ENCODE results near the gene GGCT.
"Not testable (repeated sequence)": the region's sequence is repeated elsewhere in the genome, so short reads cannot be mapped to it uniquely, and the experiment has no call there.

GGCT gene, protein sequence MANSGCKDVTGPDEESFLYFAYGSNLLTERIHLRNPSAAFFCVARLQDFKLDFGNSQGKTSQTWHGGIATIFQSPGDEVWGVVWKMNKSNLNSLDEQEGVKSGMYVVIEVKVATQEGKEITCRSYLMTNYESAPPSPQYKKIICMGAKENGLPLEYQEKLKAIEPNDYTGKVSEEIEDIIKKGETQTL

DNA sequence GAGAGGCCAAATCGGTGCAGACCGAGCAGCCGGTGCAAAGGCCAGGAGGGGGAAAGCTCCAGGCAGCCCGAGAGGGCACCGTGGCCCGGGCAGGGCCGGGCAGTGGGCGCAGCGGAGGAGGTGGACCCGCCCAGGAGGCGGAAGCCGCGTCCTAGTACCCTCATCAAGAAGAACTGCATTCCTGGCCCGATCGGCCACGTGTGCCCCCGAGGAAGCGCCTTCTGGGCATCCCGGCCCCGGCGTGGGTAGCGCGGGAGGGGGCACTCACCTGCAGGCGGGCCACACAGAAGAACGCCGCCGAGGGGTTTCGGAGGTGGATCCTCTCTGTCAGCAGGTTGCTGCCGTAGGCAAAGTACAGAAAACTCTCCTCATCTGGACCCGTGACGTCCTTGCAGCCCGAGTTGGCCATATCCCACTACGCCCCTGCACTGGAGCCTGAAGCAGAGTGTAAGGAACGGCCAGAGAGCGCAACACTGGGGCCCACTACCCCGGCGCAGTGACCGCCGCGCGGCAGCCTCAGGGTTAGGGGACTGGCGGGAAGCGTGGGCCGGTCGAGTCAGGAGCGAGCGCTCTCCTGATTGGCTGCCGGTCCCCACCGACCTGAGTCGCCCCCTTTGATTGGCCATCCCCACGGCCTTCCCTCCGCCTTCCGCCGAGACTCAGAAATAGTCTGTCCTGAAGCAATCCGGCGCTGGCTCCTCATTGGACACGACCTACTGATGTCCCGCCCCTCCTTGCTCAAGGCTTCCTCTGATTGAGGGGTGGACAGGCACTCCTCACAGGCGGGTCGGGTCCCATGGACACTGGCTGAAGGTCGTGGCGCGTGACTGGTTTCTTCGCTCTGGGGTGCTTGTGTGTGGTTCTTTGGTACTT is at the start of gene GGCT:
TSS of gene GGCT (minus strand) at position 529 of the 873 bp plus-strand sequence. CDS start at position 409, 120 bp downstream.
- peak; percentile 99 for DNase-seq

DNA sequence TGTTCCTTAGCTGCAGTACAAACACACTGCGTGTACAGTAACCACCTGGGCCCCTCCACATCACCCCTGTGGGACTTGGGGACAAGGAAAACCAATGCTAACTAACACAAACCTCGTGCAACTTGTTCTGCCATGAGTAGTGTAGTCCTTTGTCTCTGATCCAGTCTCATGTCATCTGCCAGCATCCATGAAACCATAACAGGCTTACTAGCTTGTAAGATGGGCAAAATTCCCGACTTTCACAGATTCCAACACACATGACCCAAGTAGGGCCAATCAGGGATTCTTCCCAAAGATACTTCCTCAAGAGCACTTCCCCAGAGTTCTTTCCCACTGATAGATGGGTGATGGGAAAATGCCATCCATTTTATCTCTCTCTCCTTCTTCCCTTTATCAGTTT is 48.9 kb upstream of the GGCT start:
- DNase-seq, result no peak

DNA sequence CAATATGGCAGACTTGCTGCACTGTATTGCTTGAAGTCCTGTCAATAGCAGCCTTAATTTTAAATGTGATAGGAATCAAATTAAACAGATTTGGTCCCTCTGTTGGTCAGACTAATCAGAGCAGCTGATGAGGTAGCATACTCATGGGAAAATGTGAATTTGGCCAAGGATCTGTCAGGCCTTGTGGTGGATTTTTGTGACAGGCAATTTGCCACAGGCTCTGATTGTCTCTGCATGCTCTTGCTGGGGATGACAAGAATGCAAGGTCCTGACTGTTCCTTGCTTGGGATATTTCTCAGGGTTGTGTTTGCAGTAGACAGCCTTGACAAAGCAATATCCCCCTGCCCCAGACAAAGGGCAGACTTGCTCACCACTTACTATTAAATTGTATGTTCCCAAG is 48.5 kb upstream of the GGCT start:
- no peak for DNase-seq

DNA sequence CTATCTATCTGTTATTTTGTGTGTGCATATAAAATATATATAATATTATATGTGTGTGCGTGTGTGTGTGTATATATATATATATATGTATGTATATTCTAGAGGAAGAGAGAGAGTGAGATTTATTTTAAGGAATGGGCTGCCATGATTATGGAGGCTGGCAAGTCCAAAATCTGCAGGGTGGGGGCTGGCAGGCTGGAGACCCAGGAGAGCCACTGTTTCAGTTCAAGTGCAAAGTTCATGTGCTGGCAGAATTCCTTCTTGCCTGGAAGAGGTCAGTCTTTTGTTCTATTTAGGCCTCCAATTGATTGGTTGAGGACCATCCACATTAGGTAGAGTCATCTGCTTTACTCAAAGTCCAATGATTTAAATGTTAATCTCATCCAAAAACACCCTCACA is 47.7 kb upstream of the GGCT start:
- no peak for DNase-seq

DNA sequence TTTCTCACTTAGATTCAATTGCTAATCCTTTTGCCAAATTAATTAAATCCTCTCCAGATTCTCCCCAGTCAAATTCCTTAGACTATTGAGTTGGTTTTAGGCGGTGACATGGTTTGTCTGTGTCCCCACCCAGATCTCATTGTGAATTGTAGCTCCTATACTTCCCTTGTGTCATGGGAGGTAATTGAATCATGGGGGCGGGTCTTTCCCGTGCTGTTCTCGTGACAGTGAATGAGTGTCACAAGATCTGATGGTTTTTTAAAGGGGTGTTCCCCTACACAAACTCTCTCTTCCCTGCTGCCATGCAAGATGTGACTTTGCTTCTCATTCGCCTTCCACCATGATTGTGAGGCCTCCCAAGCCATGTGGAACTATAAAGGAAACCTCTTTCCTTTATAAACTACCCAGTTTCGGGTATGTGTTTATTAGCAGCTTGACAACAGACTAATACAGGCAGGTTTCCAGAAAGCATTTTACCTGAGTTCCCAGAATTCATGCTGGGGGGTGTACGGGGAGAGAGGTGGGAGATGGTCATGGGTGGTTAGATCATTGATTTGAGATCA is 45.4 kb upstream of the GGCT start:
- no peak for DNase-seq

DNA sequence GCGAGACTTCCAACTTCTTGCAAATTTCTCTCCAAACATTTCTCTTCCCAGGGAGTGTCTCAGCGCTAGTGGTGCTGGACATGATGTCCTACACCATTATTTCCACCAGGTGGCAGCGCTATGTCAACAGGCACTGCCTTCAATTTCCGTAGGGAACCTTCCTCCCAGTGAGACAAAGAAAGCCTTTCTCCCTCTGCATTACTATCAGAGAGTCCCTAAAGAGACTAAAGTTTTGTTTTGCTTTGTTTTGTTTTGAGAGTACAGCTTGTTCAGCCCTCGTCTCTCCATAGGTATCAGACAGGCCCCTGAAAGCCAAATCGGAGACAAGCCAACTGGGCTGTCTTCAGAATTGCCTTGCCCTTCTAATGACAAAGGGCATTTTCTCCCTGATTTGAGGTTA is 44.2 kb upstream of the GGCT start:
- peak; percentile 44 for DNase-seq

DNA sequence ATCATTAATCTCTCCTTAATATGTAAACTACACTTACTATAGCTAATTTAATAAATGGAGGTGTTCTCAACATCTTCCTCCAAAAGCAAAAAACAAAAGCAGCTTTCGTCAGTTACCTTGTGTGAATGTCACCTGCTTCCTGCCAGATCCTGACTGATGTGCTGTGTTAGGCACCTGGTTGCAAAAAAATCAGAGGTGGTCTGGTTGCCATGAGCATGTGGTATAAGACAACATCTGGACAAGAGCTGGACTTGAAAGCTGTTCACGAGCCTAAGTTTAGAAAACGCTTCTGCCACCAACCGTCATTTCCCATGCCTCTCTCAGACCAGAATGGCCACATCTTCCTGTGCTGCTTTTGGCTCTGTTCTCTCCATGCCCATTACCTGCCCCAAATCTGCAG is 42.0 kb upstream of the GGCT start:
- no peak for DNase-seq

DNA sequence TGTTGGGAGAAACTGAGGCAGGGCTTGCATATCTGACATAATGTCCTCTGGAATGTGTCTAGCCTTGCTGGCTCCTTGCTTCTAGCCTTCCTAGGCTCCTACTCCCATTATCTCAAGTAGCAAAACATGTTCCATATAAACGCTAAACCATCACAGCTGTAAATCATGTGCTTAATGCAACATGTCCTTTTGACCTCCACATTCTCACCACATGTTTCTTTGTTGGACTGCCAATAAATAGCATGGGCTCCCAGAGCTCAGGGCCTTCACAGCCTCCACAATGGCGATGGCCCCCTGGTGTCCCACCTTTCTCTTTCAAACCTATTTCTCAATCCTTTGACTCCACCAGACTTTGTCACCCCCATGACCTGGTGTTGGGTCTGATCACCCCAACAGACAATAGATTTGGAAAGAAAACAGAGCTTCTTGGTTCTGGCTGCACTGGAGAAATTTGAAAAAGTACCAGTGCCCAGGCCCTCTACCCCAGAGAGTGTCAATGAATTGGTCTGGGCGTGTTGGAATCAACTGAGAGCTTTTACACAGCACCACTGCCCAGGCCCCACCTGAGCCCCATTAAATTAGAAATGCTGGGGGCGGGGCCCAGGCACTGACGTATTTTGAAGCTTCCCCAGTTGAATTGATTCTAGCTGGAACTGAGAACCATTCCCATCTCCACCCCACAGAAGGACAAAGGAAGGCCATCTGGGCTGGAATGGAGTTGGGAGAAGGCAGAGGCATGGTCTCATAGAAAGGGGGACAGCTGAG is 41.3 kb upstream of the GGCT start:
- no peak for DNase-seq

DNA sequence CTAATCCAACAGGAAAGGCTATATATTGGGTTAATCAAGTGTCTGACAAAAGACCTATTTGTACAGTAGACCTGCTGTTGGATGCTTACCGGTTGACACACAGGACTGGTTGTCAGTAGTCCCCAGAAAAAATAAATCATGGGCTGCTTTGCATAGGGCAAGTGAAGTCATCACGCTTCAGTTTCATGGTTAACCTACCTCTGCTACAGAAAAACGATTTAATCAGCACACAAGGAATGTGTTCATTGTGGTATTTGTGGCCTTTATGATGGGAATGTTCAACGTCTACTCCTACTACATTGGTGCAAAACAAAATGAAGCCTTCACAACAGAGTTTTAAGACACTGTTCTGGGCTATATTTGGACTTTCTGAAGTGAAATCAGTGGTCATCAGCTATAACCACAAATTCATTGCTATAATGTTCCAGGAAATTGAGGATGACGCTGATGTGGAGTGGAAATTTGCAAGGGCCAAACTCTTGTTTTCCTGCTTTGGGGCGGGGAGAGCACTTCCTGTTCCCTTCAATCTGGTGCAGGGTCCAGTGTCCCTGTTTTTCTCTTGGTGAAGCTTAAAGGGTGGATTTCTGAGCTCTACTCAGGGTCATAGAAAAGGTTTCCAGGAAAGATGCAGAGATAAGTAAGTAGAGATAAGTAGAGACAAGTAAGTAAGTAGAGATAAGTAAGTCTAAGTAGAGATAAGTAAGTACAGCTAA is 39.3 kb upstream of the GGCT start:
- DNase-seq, result no peak

DNA sequence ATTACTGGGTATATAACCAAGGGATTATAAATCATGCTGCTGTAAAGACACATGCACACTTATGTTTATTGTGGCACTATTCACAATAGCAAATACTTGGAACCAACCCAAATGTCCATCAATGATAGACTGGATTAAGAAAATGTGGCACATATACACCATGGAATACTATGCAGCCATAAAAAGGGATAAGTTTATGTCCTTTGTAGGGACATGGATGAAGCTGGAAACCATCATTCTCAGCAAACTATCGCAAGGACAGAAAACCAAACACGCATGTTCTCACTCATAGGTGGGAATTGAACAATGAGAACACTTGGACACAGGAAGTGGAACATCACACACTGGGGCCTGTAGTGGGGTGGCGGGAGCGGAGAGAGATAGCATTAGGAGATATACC is 38.5 kb upstream of the GGCT start:
- DNase-seq, result not testable (repeated sequence)

DNA sequence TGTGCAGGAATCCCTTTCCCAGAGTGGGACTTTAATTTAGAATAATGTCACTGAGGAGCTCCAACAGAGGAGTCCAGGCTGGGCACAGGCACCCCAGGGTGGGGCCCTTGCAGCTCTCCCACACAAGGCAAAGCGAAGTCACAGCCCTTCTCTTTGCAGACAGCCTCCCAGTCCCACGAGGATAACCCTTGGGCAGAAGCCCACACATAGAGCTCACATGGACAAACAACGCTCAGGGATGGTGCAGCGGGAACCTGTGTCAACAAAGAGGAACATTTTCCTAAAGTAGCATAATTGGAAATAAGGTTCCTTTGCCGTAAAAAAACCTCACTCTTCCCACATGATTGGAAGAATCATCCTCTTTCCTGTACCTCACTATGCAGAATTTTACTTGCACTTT is 29.3 kb upstream of the GGCT start:
- no peak for DNase-seq

DNA sequence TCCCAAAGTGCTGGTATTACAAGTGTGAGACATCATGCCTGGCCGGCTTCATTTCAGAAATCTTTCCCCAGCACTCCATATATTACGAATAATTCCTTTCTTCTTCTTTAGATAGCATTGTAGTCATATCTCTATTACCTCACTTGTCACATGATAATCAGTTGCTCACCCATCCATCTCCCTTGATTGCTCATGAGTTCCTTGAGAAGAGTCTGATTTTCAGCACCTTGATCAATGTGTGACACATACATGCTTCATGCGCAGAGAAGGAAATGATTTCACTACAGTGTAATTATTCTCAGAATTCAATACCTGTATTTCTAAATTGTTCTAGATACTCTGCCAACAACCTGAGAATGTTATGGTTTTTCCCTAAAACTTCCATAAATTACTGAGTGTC is 26.7 kb upstream of the GGCT start:
- no peak for DNase-seq

DNA sequence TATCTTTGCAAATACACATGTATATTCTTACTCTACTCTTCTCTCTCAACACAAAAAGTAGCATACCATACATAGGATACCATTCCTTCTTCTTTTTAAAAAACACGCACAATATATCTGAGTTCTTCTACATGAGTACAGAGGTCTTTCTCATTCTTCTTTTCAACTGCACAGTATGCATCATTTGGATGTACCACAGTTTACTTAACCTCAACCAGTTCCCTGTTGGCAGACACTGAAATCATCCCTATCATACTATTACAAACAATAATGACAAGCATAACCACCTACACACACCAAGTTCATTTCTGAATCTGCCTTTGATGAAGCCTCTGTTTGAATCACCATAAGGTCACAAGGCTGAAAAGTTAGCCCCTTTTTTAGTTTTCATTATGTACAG is 25.7 kb upstream of the GGCT start:
- DNase-seq, result no peak

DNA sequence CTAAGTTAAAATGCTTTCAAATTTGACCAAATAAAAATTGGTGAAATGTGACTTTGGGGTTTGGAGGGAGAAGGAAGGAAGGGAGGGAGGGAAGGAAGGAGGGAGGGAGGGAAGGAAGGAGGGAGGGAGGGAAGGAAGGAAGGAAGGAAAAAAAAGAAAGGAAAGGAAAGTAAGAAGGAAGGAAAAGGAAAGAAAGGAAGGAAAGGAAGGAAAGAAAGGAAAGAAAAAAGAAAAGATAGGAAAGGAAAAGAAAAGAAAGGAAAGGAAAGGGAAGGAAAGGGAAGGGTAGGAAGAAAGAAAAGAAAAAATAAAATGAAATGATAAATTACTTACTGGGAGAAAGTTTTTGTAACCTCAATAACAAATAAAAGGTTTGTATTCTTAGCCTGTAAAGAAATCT is 24.1 kb upstream of the GGCT start:
- DNase-seq, result no peak

DNA sequence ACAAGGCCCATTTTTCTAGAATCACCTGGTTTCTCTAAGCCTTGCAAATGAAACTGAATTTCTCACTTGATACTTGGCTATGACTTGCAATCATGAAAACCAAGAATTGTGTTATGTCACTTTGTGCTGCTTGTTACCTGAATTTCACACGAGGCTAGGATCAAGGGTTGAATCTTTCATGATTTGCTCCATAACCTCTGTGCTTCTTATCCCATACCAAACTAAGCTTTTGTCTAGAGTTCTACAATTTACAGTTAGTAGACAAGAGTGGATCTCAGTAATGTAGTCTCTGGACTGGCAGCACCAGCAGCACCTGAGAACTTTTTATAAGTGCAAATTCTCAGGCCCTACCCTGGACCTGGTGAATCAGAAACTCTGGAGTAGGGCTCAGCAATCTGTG is 22.7 kb upstream of the GGCT start:
- not testable (repeated sequence) for DNase-seq

DNA sequence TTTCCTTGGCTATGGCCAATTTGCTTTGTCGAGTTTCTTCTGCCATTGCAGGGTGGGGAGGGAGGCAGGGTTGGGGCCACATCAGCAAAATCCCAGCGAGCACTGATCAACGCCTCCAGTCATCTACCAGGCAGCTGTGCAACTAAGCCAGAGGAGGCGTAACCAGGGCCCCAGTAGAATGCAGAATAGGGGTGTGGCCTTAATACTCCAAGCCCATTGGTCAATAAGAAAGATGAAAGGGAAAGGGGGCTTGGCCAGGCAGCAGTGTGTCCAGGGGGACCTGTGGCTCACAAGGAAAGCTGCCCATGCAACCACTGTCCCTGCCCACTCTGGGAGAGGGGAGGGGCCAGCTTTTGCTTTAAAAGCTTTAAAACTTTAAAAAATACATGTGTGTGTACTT is 21.5 kb upstream of the GGCT start:
- no peak for DNase-seq

DNA sequence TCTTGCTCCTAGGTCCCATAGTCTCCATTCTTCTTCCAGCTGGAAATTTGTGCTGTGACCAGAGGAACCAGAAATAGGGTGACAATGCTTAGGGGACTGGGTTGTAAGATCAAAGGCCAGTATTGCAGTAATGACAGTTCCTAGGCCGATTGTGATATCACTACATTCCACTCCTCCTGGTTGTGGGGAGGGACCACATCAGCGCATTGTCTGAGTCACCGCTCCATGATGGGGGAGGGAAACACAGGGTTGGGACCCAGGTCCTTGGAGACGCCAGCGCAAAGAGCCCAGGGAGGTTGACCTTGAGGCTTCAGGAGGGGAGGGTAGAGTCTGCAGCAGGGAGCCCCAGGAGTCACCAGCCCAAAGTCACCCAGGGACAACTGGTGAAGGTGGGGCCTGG is 20.8 kb upstream of the GGCT start:
- no peak for DNase-seq

DNA sequence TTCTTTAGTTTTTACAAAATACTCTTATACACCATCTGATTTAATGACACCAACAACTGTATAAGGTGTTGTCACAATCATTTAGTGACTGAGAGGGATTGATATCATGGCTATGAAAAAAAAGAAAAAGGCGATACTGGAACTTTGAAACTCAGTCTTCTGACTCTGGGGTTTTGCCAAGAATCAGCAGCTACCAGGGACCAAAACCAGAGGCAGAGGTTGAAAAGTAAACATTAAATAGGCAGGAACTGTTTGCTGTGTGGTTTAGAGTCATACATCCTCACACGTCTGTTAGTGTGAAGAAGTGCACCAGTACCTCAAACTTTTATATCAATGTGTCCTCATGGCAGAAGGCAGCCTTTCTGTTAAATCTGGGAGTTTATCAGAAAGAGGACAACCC is 19.9 kb upstream of the GGCT start:
- no peak for DNase-seq

DNA sequence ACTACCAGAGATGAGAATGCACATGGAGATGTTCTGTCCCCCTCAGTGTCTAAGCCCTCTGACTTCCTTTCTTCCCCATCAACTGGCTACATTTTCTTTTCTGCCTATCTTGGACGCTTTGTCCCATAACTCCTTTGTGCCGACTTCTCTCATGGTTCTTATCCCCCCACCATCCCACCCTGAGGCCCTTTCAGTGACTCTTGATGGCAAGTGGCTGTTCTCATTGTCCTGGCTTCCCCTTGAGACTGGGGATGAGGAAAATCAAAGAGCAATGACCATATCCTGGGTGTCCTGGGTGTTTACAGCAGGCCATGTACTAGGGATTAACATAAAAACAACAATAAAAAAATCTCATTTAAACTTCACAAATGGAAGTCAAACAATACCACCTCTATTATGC is 18.8 kb upstream of the GGCT start:
- no peak for DNase-seq

DNA sequence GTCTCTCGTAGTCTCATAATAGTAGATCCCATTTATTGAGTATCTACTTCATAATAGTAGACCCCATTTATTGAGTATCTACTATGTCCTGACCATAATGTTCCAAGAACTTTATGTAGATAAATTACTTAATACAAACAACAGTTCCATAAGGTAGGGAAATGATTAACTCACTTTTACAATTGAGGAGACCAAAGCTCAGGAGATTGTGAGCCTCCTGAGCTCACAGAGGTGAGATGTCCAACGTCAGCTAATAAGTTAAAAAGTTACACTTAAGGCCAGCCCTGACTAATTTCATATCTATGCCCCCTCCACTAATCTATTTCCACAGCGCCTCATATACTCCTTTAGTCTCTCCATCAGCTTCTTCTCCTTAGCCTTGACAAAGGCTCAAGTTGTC is 17.5 kb upstream of the GGCT start:
- DNase-seq, result no peak

DNA sequence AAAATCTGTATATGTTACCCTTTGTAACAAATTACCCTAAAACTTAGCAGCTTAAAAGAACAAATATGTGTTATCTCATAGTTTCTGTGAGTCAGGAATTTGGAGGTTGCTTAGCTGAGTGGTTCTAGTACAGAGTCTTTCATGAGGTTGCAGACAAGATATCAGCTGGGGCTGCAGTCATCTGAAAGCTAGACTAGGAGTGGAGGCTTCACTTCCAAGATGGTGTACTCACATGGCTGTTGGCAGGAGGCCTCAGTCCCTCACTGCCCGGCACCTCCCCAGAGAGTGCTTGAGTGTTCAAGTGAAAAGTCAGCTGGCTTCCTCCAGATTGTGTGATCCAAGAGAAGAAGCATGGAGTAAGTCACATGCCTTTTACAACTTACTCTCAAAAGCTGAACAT is 16.9 kb upstream of the GGCT start:
- no peak for DNase-seq

DNA sequence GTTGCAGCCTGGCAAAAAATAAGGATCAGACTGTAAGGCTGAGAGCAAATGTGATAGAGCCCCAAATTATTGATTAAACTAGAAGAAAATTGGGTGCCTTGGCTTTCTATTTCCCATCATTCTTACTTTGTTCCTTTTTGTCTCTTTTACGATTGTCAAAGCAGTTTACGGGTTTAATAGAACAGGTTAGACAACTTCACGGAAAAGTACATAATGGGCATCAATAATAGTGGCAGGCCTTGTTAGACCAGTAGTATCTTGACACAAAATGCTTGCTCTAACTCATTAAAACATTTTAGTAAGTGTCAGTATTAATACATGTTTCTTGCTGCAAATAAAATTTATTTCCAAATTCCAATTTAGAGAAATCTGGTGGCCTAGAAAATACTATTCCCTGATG is 14.5 kb upstream of the GGCT start:
- DNase-seq, result no peak

DNA sequence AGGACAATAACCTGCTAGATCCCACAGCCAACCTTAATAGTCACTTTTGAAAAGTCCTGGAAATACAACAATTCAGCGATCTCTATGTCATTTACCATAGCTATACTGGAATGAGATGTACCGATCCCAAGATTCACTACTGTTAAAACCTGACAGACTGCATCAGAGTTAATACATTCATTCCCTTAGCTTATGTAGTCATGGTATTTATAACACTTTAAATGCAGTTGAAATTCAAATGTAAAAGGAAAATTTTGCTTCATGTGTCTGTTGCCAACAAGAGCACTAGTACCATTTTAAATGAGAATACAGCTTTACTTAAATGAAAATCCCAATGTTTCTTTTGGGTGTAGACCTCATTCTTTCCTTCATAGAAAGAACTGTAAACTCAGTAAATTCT is 11.1 kb upstream of the GGCT start:
- no peak for DNase-seq

Measured in activated CD4-positive, alpha-beta T cell treated with anti-CD3 and anti-CD28 coated beads, Interleukin-2, Interleukin-6, amounts not matched to agents 100 ng/mL and 50 ng/mL, durations not matched to agents 16 hours and 8 hours (primary cell).